ENCODE measurements around the gene MPZ.
"Not testable (repeated sequence)": the region's sequence is repeated elsewhere in the genome, so short reads cannot be mapped to it uniquely, and the experiment has no call there.

Gene MPZ

GRCh38 chr1:161261261-161262235 lies 48.2 kb downstream of the MPZ start:
- TF ChIP-seq, protein P1, sequence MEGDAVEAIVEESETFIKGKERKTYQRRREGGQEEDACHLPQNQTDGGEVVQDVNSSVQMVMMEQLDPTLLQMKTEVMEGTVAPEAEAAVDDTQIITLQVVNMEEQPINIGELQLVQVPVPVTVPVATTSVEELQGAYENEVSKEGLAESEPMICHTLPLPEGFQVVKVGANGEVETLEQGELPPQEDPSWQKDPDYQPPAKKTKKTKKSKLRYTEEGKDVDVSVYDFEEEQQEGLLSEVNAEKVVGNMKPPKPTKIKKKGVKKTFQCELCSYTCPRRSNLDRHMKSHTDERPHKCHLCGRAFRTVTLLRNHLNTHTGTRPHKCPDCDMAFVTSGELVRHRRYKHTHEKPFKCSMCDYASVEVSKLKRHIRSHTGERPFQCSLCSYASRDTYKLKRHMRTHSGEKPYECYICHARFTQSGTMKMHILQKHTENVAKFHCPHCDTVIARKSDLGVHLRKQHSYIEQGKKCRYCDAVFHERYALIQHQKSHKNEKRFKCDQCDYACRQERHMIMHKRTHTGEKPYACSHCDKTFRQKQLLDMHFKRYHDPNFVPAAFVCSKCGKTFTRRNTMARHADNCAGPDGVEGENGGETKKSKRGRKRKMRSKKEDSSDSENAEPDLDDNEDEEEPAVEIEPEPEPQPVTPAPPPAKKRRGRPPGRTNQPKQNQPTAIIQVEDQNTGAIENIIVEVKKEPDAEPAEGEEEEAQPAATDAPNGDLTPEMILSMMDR (IDR thresholded peaks at IDR 0.05; ENCODE audit: insufficient read depth, missing control alignments) = no peak
- FAIRE-seq (no peak), DNase-seq (ENCODE audit: insufficient read length, low spot score) (no peak)

DNA sequence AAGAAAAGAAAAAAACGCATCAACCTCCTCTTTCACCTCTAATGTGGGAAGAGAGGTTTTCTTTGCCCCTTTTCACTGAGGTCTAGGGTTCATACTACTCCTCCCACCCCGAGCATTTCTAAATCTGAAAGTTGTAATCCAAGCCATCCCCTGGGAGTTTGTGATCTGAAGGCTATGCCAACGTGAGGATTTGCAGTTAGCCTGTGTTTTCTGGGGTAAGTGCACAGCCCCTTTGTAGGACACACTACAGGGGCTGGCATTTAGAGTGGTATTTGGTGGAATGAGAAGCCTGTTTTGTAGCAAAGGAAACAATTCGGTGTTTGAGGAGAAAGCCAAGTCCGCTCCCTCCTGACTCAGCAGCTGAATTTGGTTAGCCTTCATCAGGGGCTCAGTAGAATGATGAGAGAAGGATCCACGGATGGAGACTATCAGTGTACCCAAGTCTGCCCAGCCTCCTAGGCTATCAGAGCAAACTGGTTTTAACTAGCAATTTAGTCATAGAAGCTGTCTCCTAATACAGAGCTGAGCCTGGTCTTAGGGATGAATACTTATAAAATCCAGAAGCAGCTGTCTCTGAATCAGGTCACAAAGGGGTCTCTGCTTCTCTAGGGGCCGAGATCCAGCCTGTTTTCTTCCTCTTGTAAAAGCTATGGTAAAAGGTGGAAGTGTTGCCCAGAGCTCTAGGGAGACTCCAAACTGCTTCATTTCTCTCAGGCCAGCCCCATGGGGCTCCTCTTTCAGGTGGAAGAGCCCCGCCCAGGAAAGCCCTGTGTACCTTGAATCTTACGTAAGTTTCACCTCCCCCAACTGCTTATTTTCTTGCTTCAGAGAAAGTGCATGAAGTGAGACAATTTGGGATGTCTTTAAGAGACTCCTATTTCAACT lies 49.1 kb downstream of the MPZ start:
- FAIRE-seq (no peak), DNase-seq (ENCODE audit: insufficient read length, low spot score) (no peak)
- TF ChIP-seq, protein P1 (IDR thresholded peaks at IDR 0.05; ENCODE audit: insufficient read depth, missing control alignments) = no peak

DNA sequence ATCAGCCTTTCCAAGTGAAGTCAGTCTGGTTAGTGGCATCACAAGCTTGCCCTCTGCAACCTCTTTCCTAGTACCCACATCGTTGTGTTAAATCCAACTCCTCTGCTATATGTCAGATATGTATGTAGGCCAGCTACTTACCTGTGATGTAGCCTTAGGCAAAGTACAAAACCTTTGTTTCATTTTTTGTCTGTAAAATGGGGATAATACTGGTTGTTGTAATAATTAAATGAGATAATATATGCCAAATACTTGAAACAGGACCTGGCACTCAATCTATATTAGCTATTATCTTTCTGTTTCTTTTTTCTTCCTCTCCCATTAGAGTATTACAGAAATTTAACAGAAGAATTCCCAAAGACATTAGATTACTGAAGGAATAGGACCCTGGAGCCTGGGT lies 50.0 kb downstream of the MPZ start:
- TF ChIP-seq, protein P1 (IDR thresholded peaks at IDR 0.05; ENCODE audit: insufficient read depth, missing control alignments) = no peak
- DNase-seq (ENCODE audit: insufficient read length, low spot score) = no peak
- no peak for FAIRE-seq

GRCh38 chr1:161259345-161259702 lies 50.4 kb downstream of the MPZ start:
- no peak for DNase-seq (ENCODE audit: insufficient read length, low spot score)
- TF ChIP-seq, protein P1 (IDR thresholded peaks at IDR 0.05; ENCODE audit: insufficient read depth, missing control alignments) = no peak
- no peak for FAIRE-seq

DNA sequence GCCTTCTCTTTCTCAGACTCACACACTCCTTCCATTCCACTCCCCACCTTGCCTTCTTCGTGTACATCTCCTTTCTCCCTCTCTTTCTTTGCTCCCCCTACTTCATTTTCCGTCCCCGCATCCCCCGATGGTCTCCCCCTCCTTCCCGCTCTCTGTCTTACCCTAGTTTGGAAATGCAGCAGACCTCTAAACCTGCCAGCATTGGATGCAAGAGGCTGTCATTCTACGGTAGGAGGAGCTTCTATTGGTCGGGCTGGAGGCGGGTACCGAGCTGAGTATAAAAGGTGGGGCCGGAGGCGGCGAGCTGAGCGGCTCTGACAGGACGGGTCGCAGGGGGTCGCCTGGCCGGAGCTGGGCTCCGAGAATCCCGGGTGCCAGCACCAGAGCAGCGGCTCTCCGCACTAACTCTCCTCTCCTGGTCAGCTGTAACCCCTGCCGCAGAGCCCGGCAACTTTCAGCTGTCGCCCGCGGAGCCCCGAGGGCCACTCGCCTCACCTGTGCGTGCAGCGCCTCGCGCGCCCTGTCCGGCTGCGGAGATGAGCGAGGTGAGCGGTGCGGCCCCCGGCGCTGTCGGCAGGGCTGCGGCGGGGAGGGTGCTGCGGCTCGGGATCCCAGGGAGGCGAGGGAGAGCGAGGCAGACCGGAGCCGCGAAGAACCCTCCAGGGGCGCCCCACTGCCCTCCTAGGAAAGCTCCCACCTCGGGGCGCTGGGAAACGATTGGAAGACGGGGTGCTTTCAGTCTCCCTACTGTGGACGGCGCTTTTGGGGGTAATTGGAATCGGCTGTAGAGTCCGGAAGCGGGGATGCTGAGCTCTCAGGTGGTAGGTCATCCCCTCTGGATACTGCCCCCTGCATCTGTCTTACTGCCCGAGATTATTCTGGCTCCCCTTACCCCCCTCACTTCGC lies 51.1 kb downstream of the MPZ start, which contains the start of gene PCP4L1:
PCP4L1 (plus strand) TSS at position 307 of the 906 bp plus-strand sequence; CDS start at position 537, 230 bp downstream.
- DNase-seq (ENCODE audit: insufficient read length, low spot score) = no peak
- TF ChIP-seq, protein P1 (IDR thresholded peaks at IDR 0.05; ENCODE audit: insufficient read depth, missing control alignments) = no peak
- no peak for FAIRE-seq

- not testable (repeated sequence) for FAIRE-seq; DNase-seq (ENCODE audit: insufficient read length, low spot score)
Observed at GRCh38 chr1:161257109-161257508, 52.7 kb downstream of the MPZ start.

- DNase-seq (ENCODE audit: insufficient read length, low spot score); FAIRE-seq: not testable (repeated sequence)
Observed at GRCh38 chr1:161255955-161256520, 53.7 kb downstream of the MPZ start.

- DNase-seq (ENCODE audit: insufficient read length, low spot score); FAIRE-seq: not testable (repeated sequence)
Observed at GRCh38 chr1:161255302-161255701, 54.5 kb downstream of the MPZ start.
